Endothelial cell of umbilical vein (primary cell): ENCODE results near the gene RDM1. TPM values are rescaled to one million over a fixed set of nuclear protein-coding genes. Genes with fewer than 3 reads are reported as not detected.

ENCODE experiments used
- BruUV-seq: library from RNA; stranded (reverse); fragments of 400-500 nt; replicated peaks from 2 replicates; lab custom pipeline; 2021; lab: Mats Ljungman, UMichigan
- CTCF ChIA-PET: fragments of 300-600, 350-600 bp; sonication (Branson Sonifier 250); formaldehyde crosslinking; loops from one replicate; lab custom pipeline; 2021; ENCODE audit warnings: antibody characterized with exemption, inconsistent platforms; lab: Charles Lee
- POLR2A ChIA-PET: fragments of 300-600, 350-600 bp; sonication (Branson Sonifier 250); formaldehyde crosslinking; loops from one replicate; lab custom pipeline; 2021; ENCODE audit warnings: antibody characterized with exemption, inconsistent platforms; lab: Charles Lee
- DNase-seq: peaks from one replicate; pipeline ENCODE4 v3.0.0-alpha.2; 2011; ENCODE audit warnings: low read depth, low spot score
- FAIRE-seq: peaks from 2 replicates; lab custom pipeline; 2011; peaks lifted over from hg19 to GRCh38; lab: Jason Lieb, UNC
- H2AFZ ChIP-seq: 2 replicates; pipeline ENCODE4 v1.6.0; 2012; ENCODE audit warnings: low read depth, low read length, control low read depth, inconsistent platforms
- H3K27ac ChIP-seq: 2 replicates; pipeline ENCODE4 v1.5.1; 2011; ENCODE audit warnings: low read depth, mild to moderate bottlenecking, control low read depth, low read length, moderate library complexity; ENCODE audit not compliant: insufficient read depth
- H3K27me3 ChIP-seq, 2 experiments: 2 replicates each; pipeline versions ENCODE4 v1.6.0 to v1.6.1; 2011; ENCODE audit warnings: low read length in 2 of 2, mixed read lengths in 1 of 2; ENCODE audit not compliant: control insufficient read depth in 2 of 2, insufficient read depth in 2 of 2
- H3K36me3 ChIP-seq, 2 experiments: 2 replicates in 1 of 2; 3 replicates in 1 of 2; pipeline ENCODE4 v1.5.1; 2011; ENCODE audit warnings: low read length in 2 of 2, mild to moderate bottlenecking in 1 of 2, moderate library complexity in 1 of 2; ENCODE audit not compliant: control insufficient read depth in 2 of 2, insufficient read depth in 2 of 2; ENCODE audit errors: extremely low read depth in 1 of 2
- H3K4me1 ChIP-seq: 3 replicates; pipeline ENCODE4 v1.5.1; 2011; ENCODE audit warnings: mild to moderate bottlenecking, low read length; ENCODE audit not compliant: control insufficient read depth, insufficient read depth; ENCODE audit errors: extremely low read depth
- H3K4me2 ChIP-seq: 2 replicates; pipeline ENCODE4 v1.6.1; 2011; ENCODE audit warnings: low read length, control low read depth, mixed read lengths; ENCODE audit not compliant: insufficient read depth
- H3K4me3 ChIP-seq, 3 experiments: fragments of 200-600 bp in 1 of 3; sonication (generic), shearing (Covaris generic) in 1 of 3; replicated peaks in 1 of 3; 2 replicates each; pipeline ENCODE4 v1.5.1; 2011 to 2016; ENCODE audit warnings: control low read depth in 3 of 3, low read length in 3 of 3, mild to moderate bottlenecking in 2 of 3, inconsistent platforms in 1 of 3, low read depth in 1 of 3, moderate library complexity in 1 of 3; ENCODE audit not compliant: insufficient read depth in 1 of 3
- H3K79me2 ChIP-seq: 2 replicates; pipeline ENCODE4 v1.6.0; 2012; ENCODE audit warnings: low read length, inconsistent platforms; ENCODE audit not compliant: control insufficient read depth, insufficient read depth
- H3K9ac ChIP-seq: replicated peaks from 2 replicates; pipeline ENCODE3; 2011; ENCODE audit warnings: low read length, control low read depth; ENCODE audit not compliant: insufficient read depth; ENCODE audit errors: extremely low read depth
- H3K9me1 ChIP-seq: replicated peaks from 3 replicates; pipeline ENCODE4 v1.6.0; 2011; ENCODE audit warnings: mild to moderate bottlenecking, low read length; ENCODE audit not compliant: control insufficient read depth, insufficient read depth; ENCODE audit errors: extremely low read depth
- H3K9me3 ChIP-seq: replicated peaks from 2 replicates; pipeline ENCODE4 v1.5.1; 2012; ENCODE audit warnings: low read length, inconsistent platforms; ENCODE audit not compliant: control insufficient read depth, insufficient read depth
- H4K20me1 ChIP-seq: replicated peaks from 2 replicates; pipeline ENCODE3; 2011; ENCODE audit warnings: mild to moderate bottlenecking, low read length; ENCODE audit not compliant: control insufficient read depth, insufficient read depth; ENCODE audit errors: extremely low read depth
- CTCF ChIP-seq, 2 donors: IDR thresholded peaks; 1 replicate in 1 of 2; 2 replicates in 1 of 2; pipeline ENCODE4 v1.5.1; 2011; ENCODE audit warnings: low read length in 2 of 2, mild to moderate bottlenecking in 2 of 2, moderate library complexity in 2 of 2, control low read depth in 1 of 2, inconsistent platforms in 1 of 2, low read depth in 1 of 2; ENCODE audit not compliant: insufficient read depth in 1 of 2; ENCODE audit errors: extremely low read depth in 1 of 2
- EZH2 ChIP-seq: IDR thresholded peaks from 2 replicates; pipeline ENCODE4 v1.6.1; 2012; ENCODE audit warnings: borderline replicate concordance, low read depth, mild to moderate bottlenecking, moderate library complexity, low read length, inconsistent platforms; ENCODE audit not compliant: severe bottlenecking
- FOS ChIP-seq: IDR thresholded peaks from 2 replicates; pipeline ENCODE4 v1.6.1; 2011; ENCODE audit warnings: mild to moderate bottlenecking, low read length, moderate library complexity, borderline replicate concordance; ENCODE audit not compliant: insufficient read depth
- GATA2 ChIP-seq: IDR thresholded peaks from 2 replicates; pipeline ENCODE4 v1.7.0; 2011; ENCODE audit warnings: low read depth, mild to moderate bottlenecking, moderate library complexity, mixed read lengths, low read length; ENCODE audit not compliant: insufficient read length, insufficient read depth
- JUN ChIP-seq: IDR thresholded peaks from 2 replicates; pipeline ENCODE4 v1.6.1; 2011; ENCODE audit warnings: borderline replicate concordance, low read depth; ENCODE audit not compliant: insufficient read length, insufficient read depth
- MAX ChIP-seq: IDR thresholded peaks from 2 replicates; pipeline ENCODE4 v1.6.1; 2011; ENCODE audit not compliant: insufficient read depth, insufficient read length
- MYC ChIP-seq: IDR thresholded peaks from one replicate; pipeline ENCODE4 v1.6.1; 2011; ENCODE audit warnings: mild to moderate bottlenecking, low read depth, low read length
- POLR2A ChIP-seq: IDR thresholded peaks from 2 replicates; pipeline ENCODE4 v1.6.1; 2012; ENCODE audit warnings: low read depth, mild to moderate bottlenecking, control low read depth, low read length
- POLR2AphosphoS5 ChIP-seq: IDR thresholded peaks from 2 replicates; pipeline ENCODE4 v1.6.1; 2012; ENCODE audit warnings: low read depth, mild to moderate bottlenecking, control low read depth, low read length, moderate library complexity; ENCODE audit not compliant: insufficient read depth
- dilution Hi-C: fragments of 300-500 bp; cut with MboI; formaldehyde crosslinking; loops from one replicate; pipeline ENCODE4 v1.15.0; 2019; ENCODE audit warnings: low sequenced_read_pairs; ENCODE audit not compliant: extremely low pct_ligation_motif_present
- intact Hi-C: fragments of 100-400 bp; cut with micrococcal nuclease; formaldehyde crosslinking; loops from one replicate; pipeline ENCODE4 v1.10.0; 2022
- polyA plus RNA-seq, 4 experiments: library from polyadenylated mRNA; depleted of rRNA in 3 of 4; stranded (reverse) in 3 of 4; unstranded in 1 of 4; fragments of >200 nt; gene quantifications; 2 replicates each; pipeline versions ENCODE4 v1.2.1 to v1.2.3, GENCODE V29; 2011 to 2012; ENCODE audit warnings: missing spikeins in 1 of 4
- total RNA-seq: library from RNA; stranded (reverse); gene quantifications from 2 replicates; pipeline ENCODE4 v1.2.3, GENCODE V29; 2021

RDM1 gene
- total and polyA plus RNA-seq, 2 donors (not counting 3 experiments of a cell fraction or from before 2014, with no cell fraction given): 0.12 to 0.46 TPM

GRCh38 chr17:35948092-35948491, 17.5 kb upstream of the RDM1 start:
- TF ChIP-seq GATA2: no peak
- TF ChIP-seq POLR2A: no peak
- no peak for TF ChIP-seq JUN
- no peak for TF ChIP-seq POLR2AphosphoS5
- no peak for TF ChIP-seq FOS
- TF ChIP-seq MYC: no peak
- TF ChIP-seq CTCF (IDR thresholded peaks at IDR 0.05; ENCODE audit: extremely low read depth in 1 of 2, insufficient read depth in 1 of 2, low read depth in 1 of 2, low read length in 2 of 2): no peak
- no peak for TF ChIP-seq MAX
- no peak for TF ChIP-seq EZH2
- ChIA-PET POLR2A (no interaction called here), CTCF (interaction anchor here (1.3 to 2.7 kb wide), 5 partner anchors 10 to 201 kb away, joined by 4 to 16 read pairs (median 9); no protein-coding TSS in a partner anchor)
- no peaks in the 10 kb centered on the region for H3K9me1 ChIP-seq
- H3K9me3 ChIP-seq: no peaks in the 10 kb centered on the region
- dilution Hi-C loops (no loop called here), intact Hi-C loops (loop anchor here (10.0 kb wide), 1 partner anchor 103 kb away; no protein-coding TSS in a partner anchor)
- BruUV-seq: no TSS peak
- H3K4me1 ChIP-seq: no peaks in the 10 kb centered on the region
- no peaks in the 10 kb centered on the region for H3K79me2 ChIP-seq
- no peak overlapping the region for H3K9ac ChIP-seq
- H3K27me3 ChIP-seq: peaks cover 0 to 4% of the 10 kb centered on the region in 2 experiments
- H3K27ac ChIP-seq: no peak overlapping the region
- no peak overlapping the region for H3K4me2 ChIP-seq
- no peak overlapping the region for H3K4me3 ChIP-seq
- FAIRE-seq: no peak
- no peaks in the 10 kb centered on the region for H3K36me3 ChIP-seq
- no peak for DNase-seq
- H4K20me1 ChIP-seq: no peaks in the 10 kb centered on the region
- H2AFZ ChIP-seq: no peak overlapping the region
